Smooth muscle cell (in vitro differentiated cells): ENCODE measurements around the gene MRPL4. TPM values are rescaled to one million over a fixed set of nuclear protein-coding genes. Genes with fewer than 3 reads are reported as not detected.

ENCODE experiments used
- DNase-seq: peaks from one replicate; lab custom pipeline; 2025; ENCODE audit not compliant: unreplicated experiment; lab: John Stamatoyannopoulos, UW
- H2AFZ ChIP-seq: fragments of 200-600 bp; sonication (generic); 2 replicates; pipeline ENCODE4 v1.6.0; 2016; ENCODE audit warnings: antibody characterized with exemption, low read depth, mild to moderate bottlenecking
- H3F3A ChIP-seq: fragments of 200-600 bp; sonication (generic); 2 replicates; pipeline ENCODE4 v1.6.0; 2017; ENCODE audit warnings: antibody characterized with exemption, low read depth
- H3K27ac ChIP-seq: fragments of 200-600 bp; sonication (generic); 2 replicates; pipeline ENCODE4 v1.5.1; 2016; ENCODE audit warnings: low read depth, mild to moderate bottlenecking
- H3K27me3 ChIP-seq: fragments of 200-600 bp; sonication (generic); 2 replicates; pipeline ENCODE4 v1.6.1; 2016; ENCODE audit warnings: low read depth, mild to moderate bottlenecking
- H3K36me3 ChIP-seq: fragments of 200-600 bp; sonication (generic); 2 replicates; pipeline ENCODE4 v1.5.1; 2016; ENCODE audit warnings: low read depth
- H3K4me1 ChIP-seq: fragments of 200-600 bp; sonication (generic); 2 replicates; pipeline ENCODE4 v1.5.1; 2016; ENCODE audit warnings: low read depth
- H3K4me2 ChIP-seq: fragments of 200-600 bp; sonication (generic); 2 replicates; pipeline ENCODE4 v1.6.0; 2016; ENCODE audit warnings: mild to moderate bottlenecking
- H3K4me3 ChIP-seq: fragments of 200-600 bp; sonication (generic); 2 replicates; pipeline ENCODE4 v1.5.1; 2016; ENCODE audit warnings: mild to moderate bottlenecking
- H3K79me2 ChIP-seq: fragments of 200-600 bp; sonication (generic); 2 replicates; pipeline ENCODE4 v1.6.0; 2016; ENCODE audit warnings: low read depth, mild to moderate bottlenecking
- H3K9ac ChIP-seq: fragments of 200-600 bp; sonication (generic); 2 replicates; pipeline ENCODE4 v1.6.0; 2016; ENCODE audit warnings: low read depth
- H3K9me3 ChIP-seq: fragments of 200-600 bp; sonication (generic); replicated peaks from 2 replicates; pipeline ENCODE4 v1.5.1; 2016; ENCODE audit warnings: low read depth
- H4K20me1 ChIP-seq: fragments of 200-600 bp; sonication (generic); 2 replicates; pipeline ENCODE4 v1.6.0; 2016; ENCODE audit warnings: low read depth
- CTCF ChIP-seq: fragments of 200-600 bp; sonication (generic); IDR thresholded peaks from 2 replicates; pipeline ENCODE4 v1.5.1; 2017; ENCODE audit warnings: borderline replicate concordance, mild to moderate bottlenecking, antibody characterized with exemption; ENCODE audit not compliant: insufficient read depth, poor library complexity, severe bottlenecking
- WGBS: methylation state at CpG from one replicate; pipeline ENCODE4 v1.1.7; 2016; ENCODE audit warnings: low lambda C conversion rate; 5-methylcytosine and 5-hydroxymethylcytosine counted together
- polyA plus RNA-seq: library from polyadenylated mRNA; unstranded; fragments of >200 nt; fragmentation: Nextera tagmentation; extraction: Ambion mirVana; gene quantifications from 2 replicates; pipeline ENCODE4 v1.2.1, GENCODE V29; 2016
- total RNA-seq: library from RNA; depleted of rRNA; stranded (reverse); fragments of >200 nt; gene quantifications from 2 replicates; pipeline ENCODE4 v1.2.3, GENCODE V29; 2014

The MRPL4 gene
- total and polyA plus RNA-seq, 2 experiments from 2014 or later, result 47.8 to 63.5 TPM

- 78% methylated on average over 22 of the region's 23 CpGs for WGBS
- Histone ChIP-seq H3K79me2 (no peaks in the 10 kb centered on the region), H3K4me3 (no peak overlapping the region), H2AFZ (no peak overlapping the region), H3K4me1 (peaks cover 10% of the 10 kb centered on the region), H3K4me2 (no peak overlapping the region), H3K27ac (no peak overlapping the region), H3K27me3 (peaks cover 20% of the 10 kb centered on the region), H4K20me1 (no peaks in the 10 kb centered on the region), H3F3A (no peaks in the 10 kb centered on the region), H3K36me3 (no peaks in the 10 kb centered on the region), H3K9ac (no peak overlapping the region), H3K9me3 (no peaks in the 10 kb centered on the region)
- no peak for TF ChIP-seq CTCF
- DNase-seq, result no peak
These were observed 31.5 kb downstream of the MRPL4 start for GRCh38 chr19:10283301-10284064.

- Histone ChIP-seq H3K79me2 (no peaks in the 10 kb centered on the region), H3K9ac (no peak overlapping the region), H3F3A (no peaks in the 10 kb centered on the region), H3K4me3 (no peak overlapping the region), H3K9me3 (no peaks in the 10 kb centered on the region), H2AFZ (no peak overlapping the region), H3K4me2 (no peak overlapping the region), H3K27me3 (peaks cover 28% of the 10 kb centered on the region), H3K36me3 (no peaks in the 10 kb centered on the region), H3K4me1 (peaks cover 18% of the 10 kb centered on the region), H4K20me1 (no peaks in the 10 kb centered on the region), H3K27ac (no peak overlapping the region)
- DNase-seq, result no peak
- 94% methylated on average over 32 of the region's 34 CpGs for WGBS
- no peak for TF ChIP-seq CTCF
These were observed 32.3 kb downstream of the MRPL4 start for GRCh38 chr19:10284065-10284959.

- Histone ChIP-seq H3K4me1 (peaks cover 22% of the 10 kb centered on the region), H3K9me3 (no peaks in the 10 kb centered on the region), H2AFZ (no peak overlapping the region), H3F3A (no peaks in the 10 kb centered on the region), H3K79me2 (no peaks in the 10 kb centered on the region), H3K36me3 (no peaks in the 10 kb centered on the region), H3K4me2 (no peak overlapping the region), H3K9ac (no peak overlapping the region), H4K20me1 (no peaks in the 10 kb centered on the region), H3K4me3 (no peak overlapping the region), H3K27me3 (peaks cover 34% of the 10 kb centered on the region), H3K27ac (no peak overlapping the region)
- DNase-seq, result no peak
- no peak for TF ChIP-seq CTCF
- WGBS, result 98% methylated on average over 13 of the region's 13 CpGs
These were observed 32.9 kb downstream of the MRPL4 start for GRCh38 chr19:10284960-10285278.
